Measurements from ENCODE around the gene CROCC2.

Gene CROCC2

DNA sequence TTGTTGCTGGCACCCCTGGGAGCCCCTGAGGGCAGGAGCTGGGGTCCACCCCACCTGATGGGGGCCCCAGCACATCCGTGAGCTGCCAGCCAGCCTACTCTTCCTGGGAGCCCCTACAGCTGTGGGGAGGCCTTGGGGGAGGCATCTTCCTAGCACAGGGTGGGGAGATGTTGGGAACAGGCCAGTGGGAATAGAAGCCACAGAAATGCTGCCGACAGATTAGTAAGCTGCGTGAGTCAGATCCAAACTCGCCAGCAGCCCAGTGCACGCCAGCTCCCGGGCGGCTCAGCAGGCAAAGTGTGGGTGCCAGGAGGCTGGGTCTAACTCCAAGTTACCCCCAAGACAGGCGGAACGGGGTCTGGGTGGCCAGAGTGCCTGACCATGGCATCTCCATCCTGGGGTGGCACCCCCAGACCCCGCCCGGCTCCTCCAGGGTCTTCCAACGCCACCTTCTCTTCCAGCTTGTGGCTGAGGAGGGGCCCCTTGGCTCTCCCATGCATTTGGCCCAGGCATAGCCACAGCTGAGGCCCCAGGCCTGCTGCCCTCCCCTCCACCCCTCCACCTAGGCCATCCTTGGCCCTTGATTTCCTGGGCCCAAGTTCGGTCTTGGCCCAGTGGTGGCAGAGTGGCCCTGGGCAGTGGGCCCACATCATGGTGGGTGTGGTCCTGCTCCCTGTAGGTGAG lies 15.3 kb downstream of the CROCC2 start:
- no peak for DNase-seq (ENCODE audit: low spot score)

GRCh38 chr2:240921995-240922244 lies 15.8 kb downstream of the CROCC2 start:
- no peak for DNase-seq (ENCODE audit: low spot score)

DNA sequence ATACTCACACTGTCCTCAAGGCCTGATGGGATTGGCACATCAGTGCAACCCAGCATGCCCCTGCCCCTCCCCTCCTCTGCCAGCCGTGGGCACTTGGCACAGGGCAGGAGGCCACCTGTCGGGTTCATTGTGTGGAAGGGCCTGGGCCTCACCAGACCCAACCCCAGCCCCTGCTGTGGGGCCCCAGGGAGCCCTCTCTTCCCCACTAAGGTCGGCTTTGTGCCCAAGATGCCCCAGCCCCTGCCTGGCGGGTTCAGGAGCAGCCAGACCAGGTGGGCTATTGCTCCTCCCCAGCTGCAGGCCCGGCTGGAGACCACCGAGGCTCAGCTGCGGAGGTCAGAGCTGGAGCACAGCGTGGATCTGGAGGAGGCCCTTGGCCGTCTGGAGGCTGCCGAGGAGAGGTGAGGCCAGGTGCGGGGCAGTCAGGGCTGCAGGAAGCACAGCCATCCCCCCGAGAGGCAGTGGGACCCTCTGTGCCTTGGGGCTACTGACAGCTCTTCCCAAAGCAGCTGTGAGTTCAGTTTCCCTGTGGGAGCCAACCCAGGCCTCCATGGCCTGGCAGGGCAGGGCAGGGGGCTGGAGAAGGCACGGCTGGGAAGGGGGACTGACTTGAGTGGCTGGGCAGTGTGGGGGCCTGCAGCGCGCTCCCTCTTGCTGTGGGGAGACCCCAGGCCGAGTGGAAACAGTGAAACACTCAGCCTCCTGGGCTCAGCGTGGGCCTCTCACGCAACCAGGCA lies 16.3 kb downstream of the CROCC2 start:
- no peak for DNase-seq (ENCODE audit: low spot score)

GRCh38 chr2:240922982-240923537 lies 16.9 kb downstream of the CROCC2 start:
- DNase-seq (ENCODE audit: low spot score): no peak

- DNase-seq (ENCODE audit: low spot score): no peak
Measured at GRCh38 chr2:240925191-240925567, 19.0 kb downstream of the CROCC2 start.

DNA sequence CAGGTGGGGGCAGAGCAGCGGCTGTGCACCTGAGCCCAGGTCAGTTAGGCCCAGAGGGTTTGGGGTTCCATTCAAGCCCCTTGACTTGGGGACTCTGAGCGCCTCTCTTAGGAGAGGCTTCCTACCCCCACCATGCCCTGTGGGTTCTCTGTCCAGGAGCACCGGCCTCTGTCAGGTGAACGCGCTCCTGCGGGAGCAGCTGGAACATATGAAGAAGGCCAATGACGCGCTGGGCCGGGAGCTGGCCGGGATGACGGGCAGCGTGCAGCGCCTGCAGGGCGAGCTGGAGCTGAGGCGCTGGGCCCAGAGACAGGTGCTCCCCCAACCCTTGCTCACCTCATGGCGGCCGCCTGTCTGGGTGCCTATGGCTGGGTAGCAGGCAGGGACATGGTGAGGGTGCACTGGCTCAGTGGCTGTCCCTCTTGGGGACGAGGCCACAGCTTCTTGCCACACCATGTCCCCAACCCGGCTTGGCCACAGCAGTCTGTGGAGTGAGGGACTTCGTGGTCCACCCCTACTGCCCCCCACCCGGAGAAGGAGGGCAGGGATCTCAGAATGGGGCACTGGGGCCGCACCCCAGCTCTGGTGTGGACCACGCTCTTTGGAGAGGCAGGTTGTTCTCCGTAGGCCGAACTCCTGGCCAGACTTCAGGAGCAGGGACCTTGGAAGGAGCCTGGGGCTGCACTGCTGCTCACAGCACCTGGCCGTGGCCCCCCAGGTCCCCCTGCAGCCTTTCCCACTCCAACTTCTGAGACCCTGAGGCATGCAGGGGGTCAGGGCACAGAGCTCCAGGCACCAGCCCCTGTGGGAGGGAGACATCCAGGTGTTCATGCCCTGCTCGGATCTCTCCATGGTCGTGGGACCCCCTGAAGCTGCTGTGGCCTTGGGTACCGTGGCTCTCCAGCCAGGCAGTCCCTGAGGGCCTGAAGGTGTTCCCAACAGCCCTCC lies 19.7 kb downstream of the CROCC2 start:
- no peak for DNase-seq (ENCODE audit: low spot score)

DNA sequence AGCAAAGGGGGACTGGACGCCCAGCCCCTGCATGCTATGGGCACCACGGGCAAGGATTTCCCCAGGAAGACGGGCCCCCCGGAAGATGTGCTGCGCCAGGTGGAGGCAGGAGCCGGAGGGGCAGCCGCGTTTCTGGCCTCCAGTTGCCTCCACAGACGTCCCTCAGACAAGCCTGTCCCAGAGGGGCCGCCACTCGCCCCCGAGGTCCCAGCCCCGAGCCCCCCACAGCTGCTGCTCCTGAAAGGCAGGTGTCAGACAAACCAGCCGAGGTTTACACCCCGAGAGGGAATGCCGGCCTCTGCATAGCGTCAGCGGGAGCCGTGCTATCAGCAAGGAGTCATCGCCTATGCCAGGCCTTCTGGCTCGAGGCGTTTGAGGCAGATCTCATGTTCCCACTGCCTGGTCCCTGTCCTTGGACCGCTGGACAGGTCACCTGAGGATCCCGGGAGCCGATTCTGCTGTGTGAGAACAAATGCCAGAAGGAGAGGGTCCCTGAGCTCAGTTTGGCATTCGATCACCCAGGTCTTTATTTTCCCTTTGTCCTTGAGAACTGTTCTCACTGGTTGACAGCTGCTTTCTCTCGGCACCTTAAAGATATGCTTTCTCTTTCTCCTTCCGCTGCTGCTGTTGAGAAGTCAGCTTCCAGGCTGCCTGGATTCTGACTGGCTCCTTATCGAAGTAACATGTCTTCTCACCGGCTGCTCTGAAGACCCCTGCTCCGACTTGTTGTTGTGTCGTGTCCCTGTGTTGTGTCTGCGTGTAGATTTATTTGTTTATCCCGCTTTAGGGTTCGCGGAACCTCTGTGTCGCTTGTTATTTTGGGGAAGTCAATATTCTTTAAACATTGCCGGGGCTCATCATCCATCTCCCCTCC lies 20.6 kb downstream of the CROCC2 start:
- no peak for DNase-seq (ENCODE audit: low spot score)

GRCh38 chr2:240927390-240927781 lies 21.2 kb downstream of the CROCC2 start:
- no peak for DNase-seq (ENCODE audit: low spot score)

DNA sequence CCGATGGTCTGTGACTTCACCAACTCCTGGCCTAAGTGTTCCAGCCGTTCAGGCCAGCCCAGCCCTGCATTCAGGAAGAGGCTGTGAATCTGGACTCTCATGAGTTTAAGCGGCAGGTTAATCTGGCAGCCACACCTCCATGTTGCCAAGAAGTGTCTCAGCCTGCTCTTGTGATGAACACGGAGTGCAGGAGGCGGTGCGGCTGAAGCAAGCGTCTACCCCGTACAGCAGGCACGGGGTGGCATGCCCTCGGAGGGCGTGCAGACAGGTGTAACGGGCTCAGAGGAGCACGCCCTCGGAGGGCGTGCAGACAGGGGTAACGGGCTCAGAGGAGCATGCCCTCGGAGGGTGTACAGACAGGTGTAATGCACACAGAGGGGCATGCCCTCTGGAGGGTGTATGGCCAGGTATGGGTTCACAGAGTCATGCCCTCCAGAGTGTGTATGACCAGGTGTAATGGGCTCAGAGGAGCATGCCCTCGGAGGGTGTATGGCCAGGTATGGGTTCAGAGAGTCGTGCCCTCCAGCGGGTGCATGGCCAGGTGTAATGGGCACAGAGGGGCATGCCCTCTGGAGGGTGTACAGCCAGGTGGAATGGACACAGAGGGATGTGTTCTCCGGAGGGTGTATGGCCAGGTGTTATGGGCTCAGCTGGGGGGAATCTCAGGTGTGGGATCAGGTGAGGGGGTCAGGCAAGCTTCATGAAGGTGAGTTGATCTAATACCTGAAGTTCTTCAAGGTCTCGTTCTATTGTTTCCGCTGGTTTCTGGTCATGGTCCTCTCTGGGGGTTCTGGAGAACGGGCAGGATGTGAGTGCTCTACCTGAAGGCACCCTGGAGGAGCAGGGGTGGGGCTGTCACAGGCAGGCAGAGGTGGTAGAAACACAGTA lies 22.6 kb downstream of the CROCC2 start:
- DNase-seq (ENCODE audit: low spot score): no peak

DNA sequence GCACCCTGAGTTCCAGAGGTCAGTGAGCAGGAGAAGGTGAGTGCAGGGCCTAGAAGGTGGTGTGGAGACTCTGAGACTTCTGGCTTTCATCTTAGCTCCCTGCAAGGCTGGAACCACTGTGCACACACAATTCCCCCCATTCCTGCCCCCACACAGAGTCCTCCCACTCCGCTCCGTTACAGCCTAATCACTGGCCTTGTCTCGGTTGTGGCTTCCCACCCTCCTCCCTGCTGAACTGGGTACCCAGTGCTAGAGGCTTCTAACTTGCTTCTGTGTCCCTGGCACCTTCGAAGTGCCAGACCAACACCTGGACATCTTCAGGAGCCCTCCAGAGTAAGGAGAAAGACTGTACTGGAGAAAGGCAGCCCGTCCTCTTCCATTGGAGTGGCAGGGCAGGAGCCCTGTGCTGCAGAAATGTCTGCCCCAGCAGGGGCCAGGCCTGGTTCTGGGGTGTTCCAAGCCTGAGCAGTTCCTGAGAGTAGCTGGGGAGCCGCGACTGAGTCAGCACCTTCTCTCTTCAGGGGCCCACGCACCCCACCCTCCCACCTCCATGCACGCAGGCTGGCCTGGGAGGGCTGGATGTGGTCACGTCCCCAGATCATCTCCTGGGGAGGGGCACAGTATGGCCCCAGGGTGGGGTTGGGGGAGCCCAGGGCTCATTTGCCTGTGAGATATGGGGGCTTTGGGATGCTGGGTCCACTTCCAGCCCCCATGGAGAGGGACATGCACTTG lies 23.4 kb downstream of the CROCC2 start:
- no peak for DNase-seq (ENCODE audit: low spot score)

DNA sequence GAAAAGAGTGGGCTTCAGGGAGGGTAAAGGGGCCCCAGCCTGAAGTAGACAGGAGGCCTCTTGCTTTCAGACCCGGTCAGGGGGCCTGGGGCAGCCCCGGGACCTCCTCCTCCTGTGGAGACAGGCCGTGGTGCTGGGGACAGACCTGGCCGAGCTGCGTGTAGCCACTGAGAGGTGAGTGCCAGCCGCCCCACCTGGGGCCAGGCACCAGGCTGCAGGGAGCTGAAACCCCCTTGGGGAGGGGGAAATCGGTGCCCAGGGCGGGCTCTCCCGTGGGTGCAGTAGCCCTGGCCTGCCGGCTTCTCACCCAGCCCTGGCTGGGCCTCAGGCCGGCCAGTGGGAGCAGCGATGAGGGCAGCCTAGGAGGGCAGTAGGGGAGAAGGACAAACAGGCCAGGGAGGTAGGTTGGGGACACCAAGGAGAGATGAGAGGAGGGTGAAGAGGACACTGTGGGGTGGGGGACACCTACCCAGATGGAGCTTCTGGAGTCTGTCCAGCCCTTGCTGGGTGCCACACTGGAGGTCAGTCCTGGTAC lies 24.0 kb downstream of the CROCC2 start:
- no peak for DNase-seq (ENCODE audit: low spot score)

GRCh38 chr2:240930631-240931318 lies 24.6 kb downstream of the CROCC2 start:
- no peak for DNase-seq (ENCODE audit: low spot score)

DNA sequence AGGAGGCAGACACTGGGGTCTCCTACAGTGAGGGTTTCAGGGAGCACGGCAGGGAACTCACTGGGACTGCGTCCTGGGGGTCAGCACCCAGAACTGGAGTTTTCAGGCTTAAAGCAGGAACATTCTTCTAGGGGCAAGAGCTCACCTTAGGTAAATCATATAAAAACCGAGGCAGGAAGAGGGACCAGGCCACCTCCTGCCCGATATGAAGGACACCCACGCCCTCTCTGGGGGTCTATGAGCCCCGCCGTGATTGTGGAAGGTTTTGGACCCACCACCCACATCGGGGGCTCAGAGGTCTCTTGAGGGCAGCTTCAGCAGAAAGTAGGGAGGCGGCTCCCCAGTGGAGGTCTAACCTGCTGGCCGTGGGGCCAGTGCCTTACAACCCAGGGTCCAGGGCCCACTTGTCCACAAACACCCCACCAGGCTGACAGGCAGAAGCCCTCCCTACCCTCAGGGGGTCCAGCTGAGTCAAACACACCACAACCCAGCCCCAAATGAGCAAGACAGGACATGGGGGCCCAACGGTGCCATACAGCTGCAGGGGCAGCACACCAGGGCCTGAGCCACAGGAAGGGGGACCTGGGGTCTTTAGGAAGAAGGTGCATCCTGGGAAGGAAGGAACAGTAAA lies 25.3 kb downstream of the CROCC2 start:
- no peak for DNase-seq (ENCODE audit: low spot score)

GRCh38 chr2:240932001-240932723 lies 26.0 kb downstream of the CROCC2 start:
- no peak for DNase-seq (ENCODE audit: low spot score)

GRCh38 chr2:240932724-240933047 lies 26.6 kb downstream of the CROCC2 start:
- DNase-seq (ENCODE audit: low spot score): no peak

DNA sequence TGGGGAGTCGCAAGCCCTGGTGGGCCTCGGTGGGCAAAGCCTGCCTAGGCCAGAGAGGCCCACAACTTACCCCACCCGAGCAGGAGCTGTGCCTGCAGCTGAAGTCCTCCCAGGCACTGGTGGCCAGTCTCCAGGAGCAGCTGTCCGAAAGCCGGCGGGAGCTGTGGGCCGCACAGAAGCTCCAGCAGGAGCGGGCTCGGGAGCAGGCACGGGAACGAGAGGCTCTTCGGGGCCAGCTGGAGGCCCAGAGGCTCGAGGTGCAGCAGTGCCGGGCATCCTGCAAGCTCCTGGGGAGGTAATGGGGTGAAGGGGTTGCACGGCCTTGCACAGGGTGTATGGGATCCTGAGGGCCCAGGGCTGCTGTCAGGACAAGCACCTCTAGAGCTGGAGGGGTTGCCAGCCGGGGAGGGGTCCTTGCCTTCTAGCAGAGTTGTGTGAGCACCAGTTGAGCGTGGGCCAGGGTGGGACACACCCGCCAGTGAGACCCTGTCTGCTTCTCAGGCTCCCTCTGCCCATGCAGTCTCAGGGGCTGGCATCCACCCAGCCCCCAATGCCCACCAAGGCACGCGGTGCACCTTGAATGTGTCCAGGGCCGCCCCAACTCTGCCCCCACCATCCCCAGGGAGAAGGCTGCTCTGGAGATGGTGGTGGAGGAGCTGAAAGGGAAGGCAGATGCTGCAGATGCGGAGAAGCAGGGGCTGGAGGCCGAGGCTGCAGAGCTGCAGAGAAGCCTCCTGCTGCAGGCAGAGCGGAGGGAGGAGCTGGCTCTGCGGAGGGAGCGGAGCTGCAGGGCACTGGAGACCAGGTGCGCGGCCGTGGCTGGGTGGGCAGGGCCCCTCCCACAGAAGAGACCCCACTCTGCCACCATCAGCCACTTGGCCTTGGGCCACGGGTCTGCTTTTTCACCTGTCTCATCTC lies 27.2 kb downstream of the CROCC2 start:
- no peak for DNase-seq (ENCODE audit: low spot score)
